Progenitor cell of endocrine pancreas (in vitro differentiated cells): Measurements from ENCODE around the gene SUPT6H. TPM values are rescaled to one million over a fixed set of nuclear protein-coding genes. Genes with fewer than 3 reads are reported as not detected.

Experiments
- DNase-seq: peaks from one replicate; pipeline ENCODE4 v3.0.0; 2021; ENCODE audit warnings: low spot score; ENCODE audit not compliant: unreplicated experiment
- H3K27ac Mint-ChIP-seq: 2 replicates; pipeline ENCODE4 v1.8.0; 2021; ENCODE audit warnings: mild to moderate bottlenecking, moderate library complexity, mixed read lengths
- H3K27me3 Mint-ChIP-seq: 2 replicates; pipeline ENCODE4 v1.8.0; 2021; ENCODE audit warnings: mixed read lengths
- H3K36me3 Mint-ChIP-seq: 2 replicates; pipeline ENCODE4 v1.8.0; 2022; ENCODE audit warnings: mixed read lengths; ENCODE audit not compliant: insufficient read depth
- H3K4me1 Mint-ChIP-seq: 2 replicates; pipeline ENCODE4 v1.8.0; 2021; ENCODE audit warnings: low read depth, mixed read lengths
- H3K4me3 Mint-ChIP-seq: 2 replicates; pipeline ENCODE4 v1.8.0; 2021; ENCODE audit warnings: low read depth, mild to moderate bottlenecking, moderate library complexity, mixed read lengths
- H3K9me3 Mint-ChIP-seq: 2 replicates; pipeline ENCODE4 v1.8.0; 2021; ENCODE audit warnings: low read depth, mixed read lengths
- total RNA-seq: library from RNA; stranded (reverse); gene quantifications from 2 replicates; pipeline ENCODE4 v1.2.1, GENCODE V29; 2021
- TF ChIP-seq, protein P1 (sequence below): fragments of 200-600 bp; sonication (generic); IDR thresholded peaks from one replicate; pipeline ENCODE4 v1.5.0; 2021; ENCODE audit warnings: antibody characterized with exemption, mild to moderate bottlenecking; ENCODE audit not compliant: unreplicated experiment

Gene SUPT6H
- total RNA-seq, 1 donor from 2014 or later: 80.0 TPM

DNA sequence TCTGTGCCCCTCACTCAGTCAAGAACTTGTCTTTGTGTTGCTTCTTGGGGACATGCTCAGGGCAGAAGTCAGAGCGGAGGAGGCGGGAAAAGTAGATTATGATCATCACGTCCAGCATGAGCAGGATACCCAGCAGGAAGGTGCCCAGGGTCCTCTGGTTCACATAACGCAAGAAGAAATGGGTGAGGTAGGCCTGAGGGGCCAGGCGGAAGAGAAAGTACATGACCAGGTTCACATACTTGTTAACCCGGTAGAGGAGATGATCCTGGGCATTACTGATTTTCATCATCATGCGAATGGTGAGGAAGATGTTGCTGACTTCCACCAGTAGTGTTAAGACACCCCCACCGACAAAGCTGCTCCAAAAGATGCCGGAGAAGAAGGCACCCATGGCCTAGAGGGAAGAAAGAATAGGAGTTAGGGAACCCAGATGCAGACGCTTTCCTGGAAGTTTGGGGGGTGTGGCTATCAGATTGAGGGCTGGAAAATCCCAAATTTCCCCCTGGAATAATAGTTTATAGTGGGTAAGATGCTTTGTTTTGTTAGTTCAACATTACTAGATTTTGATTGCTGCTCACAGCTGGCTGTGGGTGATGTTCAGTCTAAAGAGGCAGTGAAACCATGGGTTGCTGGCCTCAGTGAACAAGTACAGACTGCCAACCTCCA, 62.6 kb downstream of the SUPT6H start:
- H3K27ac Mint-ChIP-seq: peak overlapping the region; percentile 97
- no peaks in the 10 kb centered on the region for H3K9me3 Mint-ChIP-seq
- H3K4me1 Mint-ChIP-seq: peaks cover 50% of the 10 kb centered on the region
- peak overlapping the region; percentile 85 for H3K4me3 Mint-ChIP-seq
- no peak for DNase-seq
- TF ChIP-seq, protein P1, sequence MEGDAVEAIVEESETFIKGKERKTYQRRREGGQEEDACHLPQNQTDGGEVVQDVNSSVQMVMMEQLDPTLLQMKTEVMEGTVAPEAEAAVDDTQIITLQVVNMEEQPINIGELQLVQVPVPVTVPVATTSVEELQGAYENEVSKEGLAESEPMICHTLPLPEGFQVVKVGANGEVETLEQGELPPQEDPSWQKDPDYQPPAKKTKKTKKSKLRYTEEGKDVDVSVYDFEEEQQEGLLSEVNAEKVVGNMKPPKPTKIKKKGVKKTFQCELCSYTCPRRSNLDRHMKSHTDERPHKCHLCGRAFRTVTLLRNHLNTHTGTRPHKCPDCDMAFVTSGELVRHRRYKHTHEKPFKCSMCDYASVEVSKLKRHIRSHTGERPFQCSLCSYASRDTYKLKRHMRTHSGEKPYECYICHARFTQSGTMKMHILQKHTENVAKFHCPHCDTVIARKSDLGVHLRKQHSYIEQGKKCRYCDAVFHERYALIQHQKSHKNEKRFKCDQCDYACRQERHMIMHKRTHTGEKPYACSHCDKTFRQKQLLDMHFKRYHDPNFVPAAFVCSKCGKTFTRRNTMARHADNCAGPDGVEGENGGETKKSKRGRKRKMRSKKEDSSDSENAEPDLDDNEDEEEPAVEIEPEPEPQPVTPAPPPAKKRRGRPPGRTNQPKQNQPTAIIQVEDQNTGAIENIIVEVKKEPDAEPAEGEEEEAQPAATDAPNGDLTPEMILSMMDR: no peak
- peaks cover 30% of the 10 kb centered on the region for H3K36me3 Mint-ChIP-seq
- no peaks in the 10 kb centered on the region for H3K27me3 Mint-ChIP-seq

DNA sequence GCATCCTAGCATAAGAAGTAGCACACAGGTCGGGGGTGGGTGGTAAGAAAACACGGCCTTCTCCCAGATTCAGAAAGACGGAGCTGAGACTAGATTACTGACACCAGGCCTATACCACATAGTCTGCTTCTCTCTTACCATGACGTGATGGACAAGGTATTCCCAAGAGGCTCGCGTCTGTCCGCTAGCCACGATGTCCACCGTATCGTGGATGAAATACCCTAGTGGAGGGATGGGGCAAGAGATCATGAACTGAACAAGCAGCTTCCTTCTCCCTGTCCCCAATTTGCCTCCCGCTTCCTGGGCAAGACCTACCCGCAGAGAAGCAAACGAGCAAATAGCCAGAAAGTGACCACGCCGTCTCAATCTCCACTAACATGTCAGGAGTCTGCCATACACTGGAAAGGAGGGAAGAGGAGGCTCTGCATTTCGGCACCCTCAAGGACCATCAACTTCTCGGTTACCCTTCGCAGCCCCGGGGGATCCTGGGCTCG, 63.2 kb downstream of the SUPT6H start:
- DNase-seq: no peak
- peak overlapping the region; percentile 85 for H3K4me3 Mint-ChIP-seq
- H3K9me3 Mint-ChIP-seq: no peaks in the 10 kb centered on the region
- peaks cover 47% of the 10 kb centered on the region for H3K4me1 Mint-ChIP-seq
- H3K36me3 Mint-ChIP-seq: peaks cover 27% of the 10 kb centered on the region
- H3K27me3 Mint-ChIP-seq: no peaks in the 10 kb centered on the region
- peak overlapping the region; percentile 97 for H3K27ac Mint-ChIP-seq
- TF ChIP-seq, protein P1: peak; percentile 16

DNA sequence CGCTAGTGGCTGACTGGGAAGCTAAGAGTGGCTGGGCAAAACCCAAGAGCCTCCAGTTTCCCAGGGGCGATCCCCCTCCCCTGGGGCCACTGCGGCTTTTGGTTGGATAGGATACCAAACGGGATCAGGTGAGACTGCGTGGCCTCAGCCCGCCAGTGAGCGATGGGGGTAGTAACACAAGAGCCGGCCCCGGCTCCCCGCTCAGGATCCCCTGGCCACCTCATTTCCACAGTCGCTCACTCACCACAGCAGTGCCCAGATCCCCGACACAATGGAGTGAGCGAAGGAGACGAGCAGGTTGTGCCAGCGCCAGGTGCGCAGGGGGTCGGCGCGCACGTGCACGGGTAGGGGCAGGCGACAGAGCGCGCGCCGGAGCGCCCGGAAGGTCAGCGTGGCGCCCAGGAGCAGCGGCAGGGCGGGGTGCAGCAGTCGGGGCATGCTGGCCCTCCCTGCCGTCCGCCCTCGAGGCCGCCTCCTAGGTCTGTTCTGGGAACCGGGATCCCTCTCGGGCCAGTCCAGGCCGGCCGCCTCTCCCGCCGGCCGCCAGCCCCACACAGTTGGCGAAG, 63.7 kb downstream of the SUPT6H start:
- TF ChIP-seq, protein P1: no peak

DNA sequence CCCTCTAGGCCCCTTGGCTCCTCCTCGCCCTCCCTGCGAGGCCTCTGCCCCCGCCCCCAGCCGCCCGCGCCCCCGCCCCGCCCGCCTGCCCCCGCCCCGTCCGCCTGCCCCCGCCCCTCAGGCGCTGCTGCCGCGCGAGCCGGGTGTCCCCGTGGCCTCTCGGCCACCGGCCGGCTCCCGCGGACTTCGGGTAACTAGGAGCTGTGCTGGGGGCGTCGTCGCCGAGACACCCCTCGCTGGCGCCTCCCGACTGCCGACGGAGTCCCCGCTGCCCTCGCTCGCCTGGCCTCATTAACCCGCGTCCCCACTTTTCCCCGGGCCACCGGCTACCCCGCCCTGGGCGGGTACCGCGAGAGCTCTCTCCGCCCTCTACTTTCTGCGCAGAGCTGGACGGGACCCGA, 64.2 kb downstream of the SUPT6H start, which contains the start of gene TLCD1:
Gene TLCD1, minus strand, starts transcription at position 8 of the 401 bp plus-strand sequence. CDS start 136 bp downstream, outside the sequence.
- Mint-ChIP-seq H3K27me3 (no peaks in the 10 kb centered on the region), H3K36me3 (peaks cover 20% of the 10 kb centered on the region), H3K4me1 (peaks cover 37% of the 10 kb centered on the region), H3K27ac (peak within 1 kb of the TSS; percentile 98), H3K4me3 (peak within 1 kb of the TSS; percentile 89), H3K9me3 (no peaks in the 10 kb centered on the region)
- TF ChIP-seq, protein P1: no peak
- no peak for DNase-seq

More for the DNA sequence above, 63.7 kb downstream of the SUPT6H start:
- Mint-ChIP-seq H3K27ac (peak overlapping the region; percentile 97), H3K4me1 (peaks cover 41% of the 10 kb centered on the region), H3K4me3 (peak overlapping the region; percentile 85), H3K36me3 (peaks cover 23% of the 10 kb centered on the region), H3K27me3 (no peaks in the 10 kb centered on the region), H3K9me3 (no peaks in the 10 kb centered on the region)
- DNase-seq: peak; percentile 56

DNA sequence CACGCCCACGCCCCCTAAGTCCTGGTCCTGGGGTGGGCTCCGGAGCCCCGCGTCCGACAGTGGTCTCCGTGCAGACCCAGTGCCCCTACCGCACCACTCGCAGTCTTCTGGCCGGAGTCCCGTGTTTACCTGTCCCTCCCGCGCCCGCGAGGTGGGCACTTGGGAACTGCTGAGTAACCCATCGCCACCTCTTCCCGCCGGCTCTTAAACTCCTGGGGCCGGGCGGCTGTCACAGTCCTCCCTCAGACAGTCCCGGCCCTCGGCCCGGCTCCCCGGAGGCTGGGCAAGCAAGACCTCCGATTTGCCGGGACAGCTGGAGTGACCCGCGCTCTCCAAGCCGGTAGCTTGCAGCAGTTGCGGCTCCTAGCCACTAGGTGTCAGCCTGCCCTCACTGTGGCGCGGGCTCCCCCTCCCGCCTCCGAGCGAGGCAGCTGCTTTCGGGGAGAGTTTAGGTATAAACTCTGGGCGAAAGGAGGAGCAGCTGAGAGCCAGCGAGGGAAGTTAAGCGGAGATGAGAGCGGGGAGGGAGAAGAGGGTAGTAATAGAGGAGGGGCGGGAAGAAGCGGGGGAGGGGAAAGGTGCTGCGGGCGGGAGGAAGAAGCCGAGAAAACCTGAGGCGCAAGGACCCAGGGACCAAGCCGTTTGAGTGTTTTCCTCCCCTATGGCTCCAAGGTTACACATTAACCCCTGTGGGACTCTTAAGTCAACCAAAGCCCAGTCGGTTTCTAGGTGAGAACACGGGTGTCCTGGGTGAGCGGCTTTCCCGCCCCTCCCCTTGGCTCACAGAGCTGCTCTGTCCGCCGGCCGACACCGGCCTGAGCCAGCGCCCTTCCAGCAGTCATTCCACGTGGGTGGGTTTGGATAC, 64.9 kb downstream of the SUPT6H start:
- TF ChIP-seq, protein P1: peak; percentile 98
- Mint-ChIP-seq H3K4me3 (peak overlapping the region; percentile 89), H3K9me3 (no peaks in the 10 kb centered on the region), H3K36me3 (peaks cover 14% of the 10 kb centered on the region), H3K27me3 (no peaks in the 10 kb centered on the region), H3K4me1 (peaks cover 31% of the 10 kb centered on the region), H3K27ac (peak overlapping the region; percentile 98)
- DNase-seq: peak; percentile 97
